NK-92 (cell line): ENCODE data around the gene CD59.
"Not testable (repeated sequence)": the region's sequence is repeated elsewhere in the genome, so short reads cannot be mapped to it uniquely, and the experiment has no call there.

ENCODE experiments used
- DNase-seq: peaks from one replicate; lab custom pipeline; 2025; ENCODE audit not compliant: unreplicated experiment; lab: John Stamatoyannopoulos, UW

CD59 gene

DNA sequence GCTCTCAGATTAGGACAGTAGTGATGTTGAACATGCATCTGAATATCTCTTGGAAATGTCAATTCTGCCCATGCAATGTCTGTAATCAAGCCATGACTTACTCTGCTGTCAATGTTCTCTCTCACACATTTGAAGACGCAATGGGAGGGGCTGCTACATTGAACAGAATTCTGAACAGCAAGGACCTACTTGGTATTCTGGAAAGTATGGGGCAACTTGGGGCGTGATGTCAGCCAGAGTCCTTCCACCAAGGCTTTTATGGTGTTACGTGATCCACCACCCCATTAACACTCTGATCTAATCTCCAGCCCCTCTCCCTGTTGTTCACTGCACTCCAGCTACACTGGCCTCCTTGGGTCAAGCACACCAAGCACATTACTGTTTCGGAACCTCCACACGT is 7.1 kb upstream of the CD59 start:
- DNase-seq, result no peak

DNA sequence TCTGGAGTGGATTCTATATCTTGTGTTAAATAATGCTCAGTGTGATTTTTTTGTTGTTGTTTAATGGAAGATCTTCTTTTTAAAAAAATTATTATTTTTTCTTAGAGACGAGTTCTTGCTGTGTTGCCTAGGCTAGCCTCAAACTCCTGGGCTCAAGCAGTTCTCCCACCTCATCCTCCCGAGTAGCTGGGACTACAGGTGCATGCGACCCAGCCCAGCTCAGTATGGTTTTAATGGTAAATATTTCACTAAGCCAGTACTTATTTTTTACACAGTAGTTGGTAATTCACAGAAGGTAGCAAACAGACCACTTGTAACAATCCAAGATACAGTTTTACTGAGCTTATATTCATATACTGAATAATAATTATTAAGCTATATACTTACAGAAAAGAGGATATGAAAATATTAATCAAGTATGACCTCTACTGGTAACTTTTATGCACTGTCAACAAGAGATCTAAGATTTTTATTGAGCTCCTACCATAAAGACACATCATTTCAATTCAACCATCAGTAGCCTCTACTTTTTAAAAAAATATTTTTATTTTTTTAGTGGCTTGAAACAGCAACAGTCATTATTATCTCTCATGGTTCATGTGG is 6.1 kb upstream of the CD59 start:
- DNase-seq, result no peak

DNA sequence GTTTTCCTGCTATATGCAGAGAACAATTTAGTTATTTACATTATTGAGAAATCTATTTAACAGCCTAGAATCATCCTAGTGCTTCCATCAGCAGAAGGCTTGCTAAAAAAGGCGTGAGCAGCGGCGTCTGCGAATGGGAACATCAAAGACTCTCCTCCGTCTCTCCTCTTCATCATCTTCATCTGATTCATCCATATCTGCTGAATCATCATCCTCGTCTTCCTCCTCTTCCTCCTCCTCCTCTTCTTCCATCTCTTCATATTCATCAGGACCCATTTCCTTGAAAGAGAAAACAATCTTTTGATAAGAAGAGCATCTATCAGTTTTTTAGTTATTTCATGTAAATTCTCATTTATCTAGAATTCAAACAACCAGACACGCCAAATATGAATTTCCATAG is 5.6 kb upstream of the CD59 start:
- no peak for DNase-seq

DNA sequence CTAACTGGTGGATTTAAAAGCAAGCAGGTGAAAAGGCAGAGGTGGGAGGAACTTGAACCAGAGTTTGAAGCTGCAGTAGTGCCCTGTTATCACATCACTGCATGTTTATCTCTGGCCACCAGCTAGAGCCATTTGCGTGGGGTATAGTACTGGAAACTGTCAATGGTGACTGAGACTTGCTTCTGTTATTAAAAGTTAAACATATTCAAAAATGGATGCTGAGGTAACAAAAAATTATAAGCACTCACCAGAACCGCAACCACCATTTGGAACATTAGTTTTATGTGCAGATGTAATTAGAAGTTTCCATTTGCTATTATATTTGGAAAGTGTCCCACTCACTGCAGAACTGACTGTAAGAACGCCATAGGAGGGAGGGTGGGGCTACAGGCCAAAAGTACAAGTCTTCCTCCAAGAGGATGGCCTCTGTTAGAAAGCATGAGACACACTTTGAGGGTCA is 1.2 kb upstream of the CD59 start:
- no peak for DNase-seq

DNA sequence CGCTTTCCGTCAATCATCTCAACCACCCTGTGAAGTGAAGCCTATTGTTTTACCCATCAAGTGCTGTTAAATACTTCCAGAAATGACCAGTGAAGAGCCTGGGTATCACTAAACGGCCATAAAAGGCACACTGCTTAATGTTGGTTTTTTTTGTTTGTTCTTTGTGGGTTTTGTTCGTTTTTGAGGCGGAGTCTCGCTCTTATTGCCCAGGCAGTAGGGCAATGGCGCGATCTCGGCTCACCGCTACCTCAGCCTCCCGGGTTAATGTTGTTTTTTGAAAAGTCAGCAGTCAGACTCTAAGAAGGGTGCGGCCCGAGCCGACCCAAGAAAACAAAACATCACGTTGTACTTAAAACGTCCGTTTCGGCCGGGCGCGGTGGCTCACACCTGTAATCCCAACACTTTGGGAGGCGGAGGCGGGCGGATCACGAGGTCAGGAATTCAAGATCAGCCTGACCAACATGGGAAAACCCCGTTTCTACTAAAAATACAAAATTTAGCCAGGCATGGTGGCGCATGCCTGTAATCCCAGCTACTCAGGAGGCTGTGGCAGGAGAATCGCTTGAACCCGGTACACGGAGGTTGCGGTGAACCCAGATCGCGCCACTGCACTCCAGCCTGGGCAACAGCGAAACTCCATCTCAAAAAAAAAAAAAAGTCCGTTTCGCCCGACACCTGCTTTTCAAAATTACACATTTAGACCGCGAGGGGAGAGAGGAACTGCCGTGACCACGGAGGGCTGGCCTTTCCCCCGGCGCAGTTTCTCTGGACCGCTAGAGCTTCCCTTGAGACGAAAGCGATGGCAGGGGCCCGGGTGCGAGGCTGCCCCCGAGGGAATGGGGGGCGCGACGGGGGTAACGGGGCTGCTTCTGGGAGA is 714 bp downstream of the CD59 start:
- DNase-seq, result no peak

DNA sequence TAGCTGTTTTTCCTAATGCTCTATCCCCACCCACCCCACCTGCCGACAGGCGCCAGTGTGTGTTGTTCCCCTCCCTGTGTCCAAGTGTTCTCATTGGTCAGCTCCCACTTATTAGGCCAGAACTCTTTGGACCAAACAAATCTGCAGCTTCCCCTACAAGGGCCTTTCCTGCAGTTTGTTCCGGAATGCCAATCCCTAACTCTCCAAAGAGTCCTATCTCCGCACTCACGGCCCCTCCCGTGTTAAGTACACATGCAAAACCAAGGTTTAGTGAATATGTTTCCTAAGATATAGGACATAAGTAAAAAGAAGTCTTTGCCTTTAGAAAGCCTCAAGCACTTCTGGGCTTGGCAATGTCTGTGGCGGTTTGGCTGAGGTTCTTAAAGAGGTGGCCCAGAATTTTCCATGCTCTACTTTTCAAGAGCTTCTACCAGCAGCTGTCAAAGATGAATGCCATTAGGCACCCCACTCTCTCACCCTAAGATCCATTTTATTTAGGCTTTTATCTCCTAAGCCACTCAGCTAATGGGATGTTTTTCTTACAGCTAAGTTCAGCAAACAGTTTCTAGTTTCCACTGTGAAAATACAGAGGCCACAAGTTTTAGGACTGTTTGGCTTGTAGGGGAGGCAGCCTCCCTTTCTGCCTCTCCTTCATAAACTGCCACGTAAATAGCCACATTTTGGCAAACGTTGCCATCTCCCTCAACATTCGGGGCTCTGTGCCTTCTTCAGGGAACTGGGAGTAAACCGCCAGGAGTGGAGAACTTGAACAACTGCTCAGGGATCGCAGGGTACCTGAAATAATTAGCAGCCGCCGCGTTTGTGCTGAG is 1.6 kb downstream of the CD59 start:
- DNase-seq, result no peak

DNA sequence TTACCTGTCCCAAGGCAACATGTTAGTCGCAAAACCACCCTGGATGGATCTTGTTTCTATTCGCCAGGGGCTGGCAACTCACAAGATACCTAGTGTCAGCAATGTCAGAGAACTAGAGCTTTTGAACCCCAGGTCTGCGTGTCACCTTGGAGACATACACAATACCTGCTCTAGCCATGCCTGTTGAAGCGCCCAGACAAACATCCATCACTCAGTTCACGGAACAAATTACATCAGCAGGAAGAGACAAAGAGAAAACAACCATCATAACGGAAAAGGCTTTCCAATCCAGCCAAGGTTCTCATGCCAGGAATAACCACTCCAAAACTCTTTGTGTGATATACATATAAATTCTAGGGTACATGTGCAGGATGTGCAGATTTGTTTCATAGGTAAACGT is 2.2 kb downstream of the CD59 start:
- no peak for DNase-seq

DNA sequence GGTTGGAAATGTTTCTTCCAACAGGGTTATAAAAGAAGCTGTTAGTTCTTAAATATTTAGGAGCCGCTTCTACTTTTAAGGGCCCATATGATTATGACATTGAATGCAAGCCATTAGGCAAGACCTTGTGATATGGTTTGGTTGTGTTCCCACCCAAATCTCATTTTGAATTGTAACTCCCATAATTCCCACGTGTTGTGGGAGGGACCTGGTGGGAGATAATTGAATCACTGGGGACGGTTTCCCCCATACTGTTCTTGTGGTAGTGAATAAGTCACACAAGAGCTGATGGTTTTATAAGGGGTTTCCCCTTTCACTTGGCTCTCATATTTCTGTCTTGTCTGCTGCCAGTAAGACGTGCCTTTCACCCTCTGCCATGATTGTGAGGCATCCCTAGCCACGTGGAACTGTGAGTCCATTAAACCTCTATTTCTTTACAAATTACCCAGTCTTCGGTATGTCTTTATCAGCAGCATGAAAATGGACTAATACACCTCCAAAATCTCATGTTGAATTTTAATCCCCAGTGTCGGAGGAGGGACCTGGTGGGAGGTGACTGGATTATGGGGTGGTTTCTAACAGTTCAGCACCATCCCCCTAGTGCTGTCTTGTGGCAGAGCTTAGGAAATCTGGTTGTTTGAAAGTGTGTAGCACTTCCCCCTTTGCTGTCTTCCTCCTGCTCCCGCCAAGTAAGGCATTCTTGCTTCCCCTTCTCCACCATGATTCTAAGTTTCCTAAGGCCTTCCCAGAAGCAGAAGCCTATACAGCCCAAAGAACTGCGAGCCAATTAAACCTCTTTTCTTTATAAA is 4.3 kb downstream of the CD59 start:
- DNase-seq, result no peak

DNA sequence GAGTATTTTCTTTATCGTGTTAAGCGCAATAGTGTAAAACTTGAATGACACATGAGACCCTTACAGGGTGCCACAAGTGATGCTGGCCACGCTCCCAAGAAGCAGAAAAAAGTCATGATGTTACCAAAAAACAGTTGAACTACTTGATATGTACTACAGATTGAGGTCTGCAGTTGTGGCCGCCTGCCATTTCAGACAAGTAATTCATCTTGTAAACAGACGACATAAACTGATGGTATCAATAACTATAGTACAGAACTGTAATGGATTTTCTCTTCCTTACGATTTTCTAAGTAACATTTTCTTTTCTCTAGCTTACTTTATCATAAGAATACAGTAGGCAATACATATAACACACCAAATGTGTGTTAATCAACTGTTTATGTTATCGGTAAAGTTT is 5.5 kb downstream of the CD59 start:
- no peak for DNase-seq

DNA sequence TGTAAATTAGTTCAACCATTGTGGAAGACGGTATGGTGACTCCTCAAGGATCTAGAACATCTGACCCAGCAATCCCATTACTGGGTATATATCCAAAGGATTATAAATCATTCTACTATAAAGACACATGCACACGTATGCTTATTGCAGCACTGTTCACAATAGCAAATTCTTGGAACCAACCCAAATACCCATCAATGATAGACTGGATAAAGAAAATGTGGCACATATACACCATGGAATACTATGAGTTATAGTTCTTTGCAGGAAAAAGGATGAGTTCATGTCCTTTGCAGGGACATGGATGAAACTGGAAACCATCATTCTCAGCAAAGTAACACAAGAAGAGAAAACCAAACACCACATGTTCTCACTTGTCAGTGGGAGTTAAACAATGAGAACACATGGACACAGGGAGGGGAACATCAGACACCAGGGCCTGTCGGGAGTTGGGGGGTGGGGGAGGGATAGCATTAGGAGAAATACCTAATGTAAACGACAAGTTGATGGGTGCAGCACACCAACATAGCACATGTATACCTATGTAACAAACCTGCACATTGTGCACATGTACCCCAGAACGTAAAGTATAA is 7.1 kb downstream of the CD59 start:
- not testable (repeated sequence) for DNase-seq

DNA sequence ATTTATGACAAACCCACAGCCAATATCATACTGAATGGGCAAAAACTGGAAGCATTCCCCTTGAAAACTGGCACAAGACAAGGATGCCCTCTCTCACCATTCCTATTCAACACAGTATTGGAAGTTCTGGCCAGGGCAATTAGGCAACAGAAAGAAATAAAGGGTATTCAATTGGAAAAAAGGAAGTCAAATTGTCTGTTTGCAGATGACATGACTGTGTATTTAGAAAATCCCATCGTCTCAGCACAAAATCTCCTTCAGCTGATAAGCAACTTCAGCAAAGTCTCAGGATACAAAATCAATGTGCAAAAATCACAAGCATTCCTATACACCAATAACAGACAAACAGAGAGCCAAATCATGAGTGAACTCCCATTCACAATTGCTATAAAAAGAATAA is 8.7 kb downstream of the CD59 start:
- not testable (repeated sequence) for DNase-seq

DNA sequence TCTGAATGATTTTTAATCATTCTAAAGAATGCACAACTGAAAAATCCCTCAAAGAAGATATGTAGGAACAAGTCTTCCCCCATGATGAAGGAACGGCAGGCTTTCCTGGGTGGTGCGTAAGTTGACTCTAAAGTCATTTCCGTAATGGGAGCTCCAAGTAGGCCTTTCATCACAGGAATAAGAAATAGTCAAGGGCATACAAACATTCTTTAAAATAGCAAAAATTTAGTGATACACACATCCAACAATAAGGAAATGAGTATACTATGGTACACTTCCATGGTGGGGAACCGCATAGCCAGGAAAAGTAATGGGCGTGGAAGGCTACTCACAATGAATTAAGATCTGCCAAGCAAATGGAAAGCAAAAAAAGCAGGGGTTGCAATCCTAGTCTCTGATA is 10.7 kb downstream of the CD59 start:
- DNase-seq, result no peak

DNA sequence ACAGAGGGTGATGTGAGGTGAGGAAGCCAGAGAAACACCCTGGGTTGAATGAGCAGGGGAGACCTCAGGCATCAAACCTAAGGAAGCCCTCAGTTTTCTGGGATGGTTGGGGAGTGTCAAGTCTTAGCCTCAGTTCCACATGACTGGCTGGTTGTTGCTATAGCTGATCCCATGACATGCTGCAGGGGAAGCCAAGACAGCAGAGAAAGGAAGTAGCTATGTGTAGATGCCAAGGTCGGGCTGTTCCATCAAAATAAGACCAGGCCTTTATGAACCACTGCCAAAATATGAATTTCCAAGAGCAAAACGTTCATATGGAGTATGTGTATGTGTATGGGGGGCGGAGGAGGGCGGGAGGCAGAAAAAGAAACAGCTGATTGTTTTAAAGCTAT is 11.6 kb downstream of the CD59 start:
- no peak for DNase-seq

DNA sequence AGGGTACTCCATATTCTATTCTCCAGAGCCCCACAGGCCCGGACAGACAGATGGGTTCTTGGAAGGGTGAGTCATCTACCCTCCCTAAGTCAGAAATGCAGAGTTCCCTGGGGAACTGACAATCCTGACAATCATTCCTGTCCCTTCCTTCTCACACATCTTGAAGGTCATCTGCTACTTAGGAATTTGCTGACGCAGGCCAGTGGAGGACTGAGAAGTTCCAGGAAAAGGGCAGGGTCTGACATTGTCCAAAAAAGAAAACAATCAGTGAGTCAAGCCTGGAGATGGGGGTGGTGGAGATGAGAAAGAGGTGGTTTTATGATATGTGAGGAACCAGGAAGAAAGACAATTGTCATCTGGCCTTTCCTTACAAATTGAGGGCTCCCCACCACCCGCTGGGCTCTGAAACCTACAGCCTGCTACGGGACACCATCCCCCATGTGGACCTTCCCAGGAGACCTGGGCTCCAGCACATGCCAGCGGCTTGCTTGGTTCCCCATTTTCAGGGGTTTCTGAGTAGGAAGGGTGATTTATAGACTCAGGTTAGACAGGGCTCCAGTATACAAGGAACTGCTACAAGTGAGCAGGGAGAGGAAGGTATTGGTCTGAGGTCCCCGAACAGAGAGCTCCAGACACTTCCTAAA is 12.9 kb downstream of the CD59 start:
- no peak for DNase-seq

DNA sequence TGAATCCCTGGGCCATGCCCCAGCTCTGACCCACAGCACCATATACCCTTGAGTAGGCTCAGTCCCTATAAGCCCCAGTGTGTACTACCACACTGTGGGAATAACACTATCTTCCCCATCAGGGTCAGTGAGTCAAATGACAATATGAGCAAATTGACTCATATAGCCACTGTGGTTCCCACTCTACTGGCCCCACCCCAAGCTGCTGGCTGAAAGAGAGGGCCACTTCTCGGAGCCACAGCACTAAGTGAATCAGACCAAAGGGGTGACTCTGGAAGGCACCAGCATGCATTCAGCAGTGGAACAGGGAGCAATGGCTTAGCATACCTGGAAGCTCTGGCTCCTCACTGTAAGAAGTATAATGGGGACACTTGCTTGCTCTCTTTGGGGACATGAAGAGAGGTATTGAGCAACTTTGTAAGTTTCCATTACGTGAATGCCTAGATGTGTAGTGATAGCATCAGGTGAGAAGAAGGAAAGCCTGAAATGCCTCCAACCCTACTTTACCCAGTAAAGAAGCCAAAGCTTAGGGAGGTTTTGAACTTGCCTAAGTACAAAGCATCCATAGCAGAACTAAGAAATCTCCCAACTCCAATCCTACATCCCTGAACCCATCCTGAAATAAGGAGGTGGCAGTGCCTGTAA is 13.5 kb downstream of the CD59 start:
- no peak for DNase-seq

DNA sequence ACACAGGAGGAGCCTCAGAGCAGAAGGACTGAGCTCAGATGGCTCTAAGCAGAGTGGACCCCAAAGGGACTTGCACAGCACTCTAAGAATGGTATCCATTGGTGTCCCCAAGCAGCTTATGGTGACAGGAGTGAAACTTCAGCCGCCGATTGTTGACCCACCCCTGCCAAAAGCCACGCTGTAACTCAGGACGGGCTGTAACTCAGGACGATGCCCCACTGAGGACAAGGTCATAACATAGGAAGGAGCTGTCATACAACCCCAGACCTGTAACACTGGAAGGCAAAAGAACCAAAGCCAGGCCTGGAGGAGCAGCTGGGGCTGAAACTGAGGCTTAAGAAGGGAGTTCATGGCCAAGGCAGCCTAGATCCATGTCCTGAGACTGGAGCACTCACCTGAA is 14.2 kb downstream of the CD59 start:
- DNase-seq, result no peak

DNA sequence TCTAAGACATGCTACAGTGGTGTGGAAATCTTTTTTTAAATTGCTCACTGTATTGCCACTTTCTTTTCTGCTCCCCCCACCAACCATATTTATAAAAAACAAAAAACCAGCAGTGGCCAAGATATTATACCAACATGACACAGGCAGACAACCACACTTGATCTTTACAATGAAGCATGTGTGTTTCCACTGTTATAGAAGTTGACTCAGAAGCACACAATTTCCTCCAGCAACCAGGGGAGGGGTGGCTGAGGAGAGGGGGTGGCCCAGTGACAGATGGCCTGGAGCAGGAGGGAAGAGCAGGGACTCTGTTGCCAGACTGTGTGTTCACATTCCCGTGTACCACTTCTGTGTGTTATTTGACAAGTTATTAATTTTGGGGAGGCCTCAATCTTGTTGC is 14.8 kb downstream of the CD59 start:
- DNase-seq, result no peak

DNA sequence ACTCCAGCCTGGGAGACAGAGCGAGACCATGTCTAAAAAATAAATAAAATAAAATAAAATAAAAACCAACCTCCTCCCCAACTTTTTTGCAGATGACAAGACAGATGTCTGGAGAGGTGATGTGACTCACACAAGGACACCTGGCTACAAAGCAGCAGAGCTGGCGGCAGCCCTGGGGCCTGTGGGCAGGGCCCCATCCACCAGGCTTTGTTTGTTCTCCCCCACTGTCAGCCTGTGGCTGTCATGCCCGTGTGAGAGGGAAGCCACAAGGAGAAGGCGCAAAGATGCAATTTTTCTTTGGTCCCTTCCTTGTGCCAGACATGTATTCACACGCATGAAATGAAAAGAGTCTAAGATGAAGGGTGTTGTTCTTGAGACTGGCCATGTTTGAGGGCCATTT is 16.6 kb downstream of the CD59 start:
- no peak for DNase-seq

DNA sequence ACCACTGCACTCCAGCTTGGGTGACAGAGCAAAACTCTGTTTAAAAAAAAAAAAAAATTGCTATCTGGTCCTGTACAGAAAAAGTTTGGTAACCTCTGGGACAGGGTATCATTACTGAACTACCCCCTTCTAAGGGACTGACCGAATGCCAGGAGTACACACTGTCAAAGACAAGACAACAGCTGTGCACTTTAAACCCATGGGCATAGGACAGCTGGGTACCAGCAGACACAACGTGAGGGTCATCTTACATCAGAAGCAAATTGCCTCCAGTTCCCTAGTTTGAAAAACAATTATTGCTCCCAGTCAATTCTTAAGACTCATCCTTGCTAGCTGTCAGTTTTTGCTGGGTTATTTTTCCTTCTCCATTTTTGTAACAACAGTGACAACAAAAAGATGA is 17.8 kb downstream of the CD59 start:
- no peak for DNase-seq

DNA sequence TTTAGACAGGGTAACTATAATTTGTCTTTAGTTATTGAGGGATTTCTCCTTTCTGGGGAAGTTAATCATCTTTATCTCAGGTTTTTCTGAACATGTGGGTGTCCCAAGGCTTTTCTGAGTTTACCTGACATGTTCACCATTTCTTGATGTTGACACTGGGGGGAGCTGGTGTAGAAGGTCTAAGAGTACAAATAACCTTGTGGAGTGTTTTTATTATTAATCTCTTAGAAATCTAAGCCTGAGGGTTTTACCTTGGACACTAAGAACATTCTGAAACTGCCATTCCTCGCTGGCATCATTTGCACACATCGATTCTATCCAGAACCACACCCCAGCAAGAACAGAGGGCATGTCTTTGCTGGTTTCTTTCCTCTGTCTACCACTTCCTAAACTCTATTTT is 20.0 kb downstream of the CD59 start:
- no peak for DNase-seq
